Erythroblast (primary cell): ENCODE measurements around the gene ZCCHC2.
A peak's percentile ranks its signal among the peaks of the same experiment; 100 is the strongest.

Source experiments
- DNase-seq, 2 experiments: peaks; one replicate each; lab custom pipeline; 2025; lab: John Stamatoyannopoulos, UW
- GATA1 ChIP-seq: IDR thresholded peaks from 2 replicates; pipeline ENCODE4 v1.6.1; 2011; ENCODE audit warnings: low read depth, mild to moderate bottlenecking, control low read depth, low read length, moderate library complexity
- POLR2A ChIP-seq: IDR thresholded peaks from 2 replicates; pipeline ENCODE4 v1.6.1; 2011; ENCODE audit warnings: mild to moderate bottlenecking, low read length

Gene ZCCHC2

GRCh38 chr18:62521593-62521992, 1.2 kb upstream of the ZCCHC2 start:
- TF ChIP-seq POLR2A, result no peak
- TF ChIP-seq GATA1, result no peak
- peak; percentile 49 to 50 for DNase-seq

GRCh38 chr18:62522178-62522503, 684 bp upstream of the ZCCHC2 start:
- TF ChIP-seq POLR2A (no peak), GATA1 (no peak)

GRCh38 chr18:62523255-62523588, 397 bp downstream of the ZCCHC2 start:
- DNase-seq, result no peak
- TF ChIP-seq GATA1 (no peak), POLR2A (no peak)

More at GRCh38 chr18:62522178-62522503, 684 bp upstream of the ZCCHC2 start:
- DNase-seq, result no peak

DNA sequence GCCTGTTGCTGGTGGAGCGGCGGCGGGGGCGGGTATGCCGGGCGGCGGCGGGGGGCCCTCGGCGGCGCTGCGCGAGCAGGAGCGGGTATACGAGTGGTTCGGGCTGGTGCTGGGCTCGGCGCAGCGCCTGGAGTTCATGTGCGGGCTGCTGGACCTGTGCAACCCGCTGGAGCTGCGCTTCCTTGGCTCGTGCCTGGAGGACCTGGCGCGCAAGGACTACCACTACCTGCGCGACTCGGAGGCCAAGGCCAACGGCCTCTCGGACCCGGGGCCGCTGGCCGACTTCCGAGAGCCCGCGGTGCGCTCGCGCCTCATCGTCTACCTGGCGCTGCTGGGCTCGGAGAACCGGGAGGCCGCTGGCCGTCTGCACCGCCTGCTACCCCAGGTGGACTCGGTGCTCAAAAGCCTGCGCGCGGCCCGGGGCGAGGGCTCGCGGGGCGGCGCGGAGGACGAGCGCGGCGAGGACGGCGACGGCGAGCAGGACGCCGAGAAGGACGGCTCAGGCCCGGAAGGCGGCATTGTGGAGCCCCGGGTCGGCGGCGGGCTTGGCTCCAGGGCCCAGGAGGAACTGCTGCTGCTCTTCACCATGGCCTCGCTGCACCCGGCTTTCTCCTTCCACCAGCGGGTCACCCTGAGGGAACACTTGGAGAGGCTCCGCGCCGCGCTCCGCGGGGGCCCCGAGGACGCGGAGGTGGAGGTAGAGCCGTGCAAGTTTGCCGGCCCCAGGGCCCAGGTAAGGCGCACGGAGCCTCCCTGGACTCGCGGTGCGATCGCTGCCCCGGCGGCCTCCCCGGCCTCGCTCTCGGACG, 1.0 kb downstream of the ZCCHC2 start:
- TF ChIP-seq POLR2A, result no peak
- peak; percentile 75 to 87 for DNase-seq

DNA sequence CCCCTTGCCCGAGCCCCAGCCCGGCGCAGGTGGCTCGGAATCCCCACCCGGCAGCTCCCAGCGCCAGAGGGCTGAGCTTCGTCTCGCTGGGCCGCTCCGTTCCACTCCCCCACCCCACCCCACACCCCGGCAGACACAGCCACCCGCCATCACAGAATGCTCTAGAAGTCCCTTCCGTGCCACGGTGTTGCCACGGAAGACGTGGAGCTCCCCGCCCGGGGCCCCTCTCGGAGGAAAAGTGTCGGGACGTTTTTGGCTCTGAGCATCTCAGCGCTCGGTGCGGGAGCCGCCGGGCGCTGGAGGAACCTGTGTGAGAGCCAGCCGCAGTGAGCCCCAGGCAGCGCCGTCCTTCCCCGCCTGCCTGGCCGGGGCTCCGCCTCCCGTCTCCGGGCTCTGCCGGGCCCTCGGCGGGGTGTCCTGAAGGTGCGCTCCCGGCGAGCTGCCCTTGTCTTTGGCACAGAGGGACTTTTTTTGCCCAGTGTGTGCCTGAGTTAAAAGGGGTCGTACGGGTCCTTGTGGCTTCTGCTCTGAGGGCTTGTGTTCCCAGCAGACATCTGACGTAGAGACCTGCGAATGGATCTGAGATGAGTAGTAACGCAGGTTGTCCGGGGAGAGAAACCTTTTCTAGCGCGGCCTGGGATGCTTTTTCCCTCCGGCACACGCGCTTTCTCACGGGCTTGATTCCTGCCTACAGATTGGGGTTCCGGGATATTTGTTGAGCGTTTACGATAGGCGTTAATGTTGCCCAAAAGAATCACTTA, 1.8 kb downstream of the ZCCHC2 start:
- no peak for TF ChIP-seq GATA1
- peak; percentile 70 for TF ChIP-seq POLR2A
- peak; percentile 79 to 91 for DNase-seq

DNA sequence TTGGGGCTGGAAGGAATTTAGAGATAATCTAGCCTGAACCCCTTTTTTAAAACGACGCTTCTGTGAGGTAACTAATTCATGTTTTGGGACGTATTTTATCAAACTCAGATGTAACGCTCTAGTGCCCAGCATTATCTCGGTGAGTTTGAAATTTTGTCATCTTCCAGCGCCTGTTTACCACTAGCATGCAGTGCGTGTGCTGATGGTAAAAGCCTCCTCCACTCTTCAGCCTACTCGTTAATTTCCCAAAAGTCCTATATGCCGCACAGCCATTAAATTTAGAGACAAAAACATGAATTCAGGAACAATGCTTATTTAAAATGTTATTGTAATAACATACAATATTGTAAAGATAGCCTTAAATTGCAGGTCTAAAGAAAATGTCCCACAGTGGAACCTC, 2.8 kb downstream of the ZCCHC2 start:
- DNase-seq, result peak; percentile 53 to 72
- no peak for TF ChIP-seq GATA1
- TF ChIP-seq POLR2A, result no peak

DNA sequence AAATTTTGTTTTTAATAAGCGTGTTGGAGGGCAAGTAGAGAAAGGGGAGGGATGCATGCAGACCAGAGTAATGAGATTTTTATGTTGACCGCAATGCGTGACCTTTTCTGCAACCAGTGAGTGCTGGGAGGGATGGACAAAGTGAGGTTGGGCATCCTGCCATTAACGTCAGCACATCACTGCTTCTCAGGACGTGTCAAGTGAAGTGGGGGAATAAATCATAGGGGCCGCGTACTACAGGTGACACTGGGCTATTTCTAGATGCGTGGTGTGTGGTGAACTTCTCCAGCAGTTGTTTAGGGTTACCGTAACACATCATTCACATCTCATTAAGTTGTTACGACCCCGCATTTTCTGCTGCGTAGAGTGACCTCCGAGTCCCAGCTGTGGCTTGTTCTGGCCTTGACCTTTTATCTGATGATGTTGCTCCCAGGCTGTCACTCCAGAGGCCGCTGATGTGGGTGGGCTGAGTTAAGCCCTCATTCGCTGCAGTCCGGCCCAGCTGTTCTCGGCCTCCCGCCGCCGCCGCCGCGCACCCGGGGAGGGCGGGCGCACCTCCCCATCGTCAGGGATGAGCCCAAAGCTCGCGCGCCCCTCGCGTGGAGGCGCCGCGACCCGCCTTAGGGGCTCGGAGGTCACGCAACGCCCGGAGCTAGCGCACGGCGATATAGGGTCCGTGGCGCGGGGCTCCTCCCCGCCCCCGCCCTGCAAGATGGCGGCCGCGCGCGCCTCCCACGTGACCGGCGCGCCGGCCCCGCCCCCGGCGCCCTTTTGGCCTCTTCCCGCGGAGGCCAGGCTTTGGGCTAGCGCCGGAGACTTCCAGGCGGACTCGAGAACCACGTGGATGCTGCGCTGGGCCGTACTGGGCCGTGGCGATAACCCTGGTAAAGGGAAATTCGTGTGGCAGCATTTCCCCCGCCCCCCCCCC, 3.5 kb downstream of the ZCCHC2 start:
- peak; percentile 96 to 97 for DNase-seq
- TF ChIP-seq GATA1, result no peak
- peak; percentile 81 for TF ChIP-seq POLR2A

- TF ChIP-seq POLR2A, result no peak
- no peak for TF ChIP-seq GATA1
- no peak for DNase-seq
These were observed 6.8 kb downstream of the ZCCHC2 start for GRCh38 chr18:62529597-62529996.

- DNase-seq, result no peak
- no peak for TF ChIP-seq GATA1
- no peak for TF ChIP-seq POLR2A
These were observed 8.3 kb downstream of the ZCCHC2 start for GRCh38 chr18:62531078-62531477.

DNA sequence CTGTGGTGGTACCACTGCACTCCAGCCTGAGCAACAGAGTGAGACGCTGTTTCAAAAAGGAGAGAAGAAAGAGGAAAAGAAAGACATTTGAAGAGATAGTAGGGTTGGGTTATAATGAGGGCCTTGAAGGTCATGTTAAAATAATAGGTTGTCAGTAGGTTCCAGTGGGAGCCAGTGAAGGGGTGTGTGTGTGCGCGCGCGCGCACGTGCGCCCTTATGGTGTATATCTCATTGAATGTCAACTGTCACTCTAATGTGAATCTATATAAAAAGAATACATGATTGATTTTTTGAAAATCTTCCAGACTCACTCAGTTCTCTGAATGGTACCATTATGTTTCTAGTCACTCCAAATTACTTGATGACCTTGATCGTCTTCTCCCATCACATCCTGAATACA, 9.1 kb downstream of the ZCCHC2 start:
- TF ChIP-seq GATA1 (no peak), POLR2A (no peak)
- no peak for DNase-seq

DNA sequence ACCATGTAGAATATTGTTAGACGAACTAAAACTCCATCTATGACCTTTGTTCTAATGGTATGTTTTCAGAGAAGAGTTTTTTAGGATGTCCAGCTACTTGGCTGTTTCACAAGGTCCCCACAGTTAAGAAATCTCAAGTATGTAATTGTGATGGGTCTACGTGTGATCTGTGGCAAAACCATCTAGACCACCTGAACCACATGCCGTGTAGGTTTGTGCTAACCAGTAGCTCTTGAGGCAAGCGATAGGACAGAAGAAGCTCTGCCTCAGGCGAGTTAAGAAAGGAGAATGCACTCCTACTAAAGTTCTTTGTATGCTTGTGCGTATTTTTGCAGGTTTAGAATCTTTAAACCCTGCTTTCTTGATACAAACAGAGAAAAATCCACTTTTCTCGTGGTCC, 13.2 kb downstream of the ZCCHC2 start:
- DNase-seq, result no peak
- no peak for TF ChIP-seq GATA1
- no peak for TF ChIP-seq POLR2A

GRCh38 chr18:62537042-62537894, 14.4 kb downstream of the ZCCHC2 start:
- TF ChIP-seq POLR2A (no peak), GATA1 (no peak)
- DNase-seq, result no peak

GRCh38 chr18:62537946-62538345, 15.1 kb downstream of the ZCCHC2 start:
- TF ChIP-seq POLR2A, result no peak
- no peak for DNase-seq
